ENCODE results near the gene GABPB1. TPM values are rescaled to one million over a fixed set of nuclear protein-coding genes. Genes with fewer than 3 reads are reported as not detected.

Gene GABPB1
- total RNA-seq, 1 donor from 2014 or later: 85.0 TPM

DNA sequence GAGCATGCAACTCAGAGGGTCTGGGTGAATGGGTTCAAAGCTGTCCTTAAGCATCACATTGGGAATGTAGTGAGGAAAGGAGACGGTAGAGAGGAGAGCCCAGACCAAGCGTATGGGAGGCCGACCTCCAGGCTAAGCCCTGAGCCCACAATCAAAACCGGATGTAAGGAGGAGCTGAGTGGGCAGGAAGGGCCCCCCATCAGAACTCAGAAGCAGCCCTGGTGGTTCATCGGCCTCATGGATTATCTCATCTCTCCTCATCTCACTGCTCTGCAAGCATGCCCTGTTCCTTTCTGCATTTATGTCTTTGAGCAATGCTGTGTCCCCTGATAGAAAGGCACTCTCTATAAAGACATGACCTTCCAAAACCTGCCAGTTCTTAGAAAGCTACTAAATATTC is 95.7 kb downstream of the GABPB1 start:
- TF ChIP-seq, protein P1, sequence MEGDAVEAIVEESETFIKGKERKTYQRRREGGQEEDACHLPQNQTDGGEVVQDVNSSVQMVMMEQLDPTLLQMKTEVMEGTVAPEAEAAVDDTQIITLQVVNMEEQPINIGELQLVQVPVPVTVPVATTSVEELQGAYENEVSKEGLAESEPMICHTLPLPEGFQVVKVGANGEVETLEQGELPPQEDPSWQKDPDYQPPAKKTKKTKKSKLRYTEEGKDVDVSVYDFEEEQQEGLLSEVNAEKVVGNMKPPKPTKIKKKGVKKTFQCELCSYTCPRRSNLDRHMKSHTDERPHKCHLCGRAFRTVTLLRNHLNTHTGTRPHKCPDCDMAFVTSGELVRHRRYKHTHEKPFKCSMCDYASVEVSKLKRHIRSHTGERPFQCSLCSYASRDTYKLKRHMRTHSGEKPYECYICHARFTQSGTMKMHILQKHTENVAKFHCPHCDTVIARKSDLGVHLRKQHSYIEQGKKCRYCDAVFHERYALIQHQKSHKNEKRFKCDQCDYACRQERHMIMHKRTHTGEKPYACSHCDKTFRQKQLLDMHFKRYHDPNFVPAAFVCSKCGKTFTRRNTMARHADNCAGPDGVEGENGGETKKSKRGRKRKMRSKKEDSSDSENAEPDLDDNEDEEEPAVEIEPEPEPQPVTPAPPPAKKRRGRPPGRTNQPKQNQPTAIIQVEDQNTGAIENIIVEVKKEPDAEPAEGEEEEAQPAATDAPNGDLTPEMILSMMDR (IDR thresholded peaks at IDR 0.05; ENCODE audit: insufficient read depth, low read length, severe bottlenecking): no peak
- FAIRE-seq (no peak), DNase-seq (ENCODE audit: low read depth) (no peak)
- H3K27me3 ChIP-seq (ENCODE audit: control insufficient read depth, insufficient read depth, low read length): peaks cover 1% of the 10 kb centered on the region
- no peaks in the 10 kb centered on the region for H3K36me3 ChIP-seq (ENCODE audit: control insufficient read depth, insufficient read depth, low read length)
- no peak overlapping the region for H3K4me3 ChIP-seq (ENCODE audit: low read depth, low read length)

DNA sequence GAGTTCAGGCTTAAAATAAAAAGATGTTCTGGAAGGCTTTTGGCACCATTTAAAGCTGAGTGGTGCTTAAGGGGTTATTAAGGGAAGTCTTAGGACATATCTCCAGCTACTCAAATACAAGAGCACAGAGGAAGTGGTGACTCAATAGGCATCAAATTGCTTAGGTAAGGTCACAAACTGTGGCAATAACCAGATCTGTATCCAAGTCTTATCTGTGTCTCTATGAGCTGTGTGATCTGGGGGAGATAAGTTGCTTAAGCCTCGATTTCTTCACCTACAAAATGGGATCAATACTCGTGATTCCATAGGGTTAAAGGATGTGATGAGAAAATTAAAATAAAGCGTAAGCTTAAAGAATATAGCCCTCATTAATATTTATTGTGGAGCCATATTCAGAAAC is 97.1 kb downstream of the GABPB1 start:
- H3K36me3 ChIP-seq (ENCODE audit: control insufficient read depth, insufficient read depth, low read length): no peaks in the 10 kb centered on the region
- peaks cover 1% of the 10 kb centered on the region for H3K27me3 ChIP-seq (ENCODE audit: control insufficient read depth, insufficient read depth, low read length)
- no peak for FAIRE-seq
- DNase-seq (ENCODE audit: low read depth): peak; percentile 80
- TF ChIP-seq, protein P1 (IDR thresholded peaks at IDR 0.05; ENCODE audit: insufficient read depth, low read length, severe bottlenecking): no peak
- no peak overlapping the region for H3K4me3 ChIP-seq (ENCODE audit: low read depth, low read length)

DNA sequence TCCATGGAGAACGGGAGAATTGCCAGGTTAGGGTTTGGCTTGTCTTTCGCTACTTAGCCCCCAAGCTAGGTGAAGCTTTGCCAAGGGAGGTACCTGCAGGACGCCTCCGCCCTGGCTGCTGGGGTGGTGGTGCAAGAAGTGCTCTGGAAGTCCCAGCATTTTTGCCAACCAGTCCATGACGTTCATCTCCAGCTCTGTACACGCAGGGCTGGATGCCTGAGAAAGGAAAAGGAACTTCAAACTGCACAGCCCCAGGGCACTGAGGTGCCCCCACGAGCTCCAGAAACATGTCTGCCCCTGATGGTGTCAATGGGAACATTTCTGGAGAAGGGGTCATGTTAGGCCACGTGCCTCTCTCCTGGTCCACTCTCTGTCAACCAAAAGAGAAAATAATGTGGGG is 97.7 kb downstream of the GABPB1 start:
- TF ChIP-seq, protein P1 (IDR thresholded peaks at IDR 0.05; ENCODE audit: insufficient read depth, low read length, severe bottlenecking): no peak
- FAIRE-seq: no peak
- H3K4me3 ChIP-seq (ENCODE audit: low read depth, low read length): no peak overlapping the region
- no peaks in the 10 kb centered on the region for H3K36me3 ChIP-seq (ENCODE audit: control insufficient read depth, insufficient read depth, low read length)
- peaks cover 1% of the 10 kb centered on the region for H3K27me3 ChIP-seq (ENCODE audit: control insufficient read depth, insufficient read depth, low read length)
- DNase-seq (ENCODE audit: low read depth): peak; percentile 12

DNA sequence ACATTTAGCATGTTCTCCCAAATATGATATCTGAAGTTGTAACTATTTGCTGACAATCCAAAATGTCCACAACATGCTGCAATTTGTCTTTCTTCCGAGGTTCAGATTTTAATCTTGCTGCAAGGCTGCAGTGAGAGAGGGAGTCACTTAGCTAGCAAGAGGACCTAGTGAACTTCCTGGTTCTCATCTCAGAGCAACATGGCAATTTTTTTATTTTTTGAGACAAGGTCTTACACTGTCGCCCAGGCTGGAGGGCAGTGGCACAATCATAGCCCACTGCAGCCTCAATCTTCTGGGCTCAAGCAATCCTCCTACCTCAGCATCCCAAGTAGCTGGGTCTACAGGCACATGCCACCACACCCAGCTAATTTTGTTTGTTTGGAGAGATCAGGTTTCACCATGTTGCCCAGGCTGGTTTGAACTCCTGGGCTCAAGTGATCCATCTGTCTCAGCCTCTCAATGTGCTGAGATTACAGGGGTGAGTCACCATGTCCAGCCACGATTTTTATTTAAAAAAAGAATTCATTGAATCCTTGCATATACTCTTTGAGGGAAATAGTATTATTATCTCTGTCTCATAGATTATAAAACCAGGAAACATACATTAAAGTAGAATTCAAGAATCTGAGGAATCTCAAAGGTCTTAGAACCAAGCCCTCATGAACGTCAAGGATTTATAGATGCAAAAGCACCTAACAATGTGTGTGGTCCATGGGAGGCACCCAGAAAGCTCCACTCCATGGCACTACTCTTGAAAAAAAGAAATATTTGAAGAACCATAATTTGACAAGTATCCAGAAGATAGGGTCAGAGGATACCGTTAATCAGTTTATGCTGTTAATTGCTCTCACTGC is 98.6 kb downstream of the GABPB1 start:
- Histone ChIP-seq H3K36me3 (ENCODE audit: control insufficient read depth, insufficient read depth, low read length) (no peaks in the 10 kb centered on the region), H3K4me3 (ENCODE audit: low read depth, low read length) (no peak overlapping the region), H3K27me3 (ENCODE audit: control insufficient read depth, insufficient read depth, low read length) (peaks cover 1% of the 10 kb centered on the region)
- no peak for FAIRE-seq
- peak; percentile 83 for DNase-seq (ENCODE audit: low read depth)
- TF ChIP-seq, protein P1 (IDR thresholded peaks at IDR 0.05; ENCODE audit: insufficient read depth, low read length, severe bottlenecking): no peak

DNA sequence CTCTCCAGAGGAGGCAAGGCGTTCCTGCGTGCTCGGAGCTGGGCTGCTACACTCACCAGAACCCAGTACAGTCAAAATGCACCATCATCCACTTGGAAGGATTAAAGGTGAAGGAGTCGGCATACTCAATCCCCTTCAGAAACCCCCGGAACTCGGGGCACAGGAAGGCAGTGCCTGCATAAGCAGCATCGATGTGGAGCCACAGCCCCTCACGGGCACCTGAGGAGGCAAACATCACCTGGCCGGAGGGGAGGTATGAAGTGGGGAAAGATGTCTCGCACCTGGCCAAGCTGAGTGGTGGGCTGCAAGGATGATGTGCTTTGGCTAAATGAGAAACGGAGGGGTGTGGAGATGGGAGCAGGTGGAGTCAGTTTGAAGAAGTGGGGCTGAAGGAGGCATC is 102.4 kb downstream of the GABPB1 start:
- TF ChIP-seq, protein P1 (IDR thresholded peaks at IDR 0.05; ENCODE audit: insufficient read depth, low read length, severe bottlenecking): no peak
- no peaks in the 10 kb centered on the region for H3K27me3 ChIP-seq (ENCODE audit: control insufficient read depth, insufficient read depth, low read length)
- H3K36me3 ChIP-seq (ENCODE audit: control insufficient read depth, insufficient read depth, low read length): no peaks in the 10 kb centered on the region
- FAIRE-seq: no peak
- no peak overlapping the region for H3K4me3 ChIP-seq (ENCODE audit: low read depth, low read length)
- no peak for DNase-seq (ENCODE audit: low read depth)
